ENCODE measurements around the gene SLC22A12. TPM values are rescaled to one million over a fixed set of nuclear protein-coding genes. Genes with fewer than 3 reads are reported as not detected.

SLC22A12 gene
- total RNA-seq (not detected), polyA plus RNA-seq (not detected)

- Histone ChIP-seq H3K27ac (no peak within 1 kb of the TSS), H3K27me3 (no peaks in the 10 kb centered on the region), H3K4me1 (no peaks in the 10 kb centered on the region), H3K36me3 (no peaks in the 10 kb centered on the region), H3K9me3 (no peaks in the 10 kb centered on the region), H3K4me3 (no peak within 1 kb of the TSS)
- DNase-seq (peak in 2 of 6 donors; percentile 44 to 51), FAIRE-seq (no peak), ATAC-seq (no peak)
- 48 to 53% methylated on average over 14 of the region's 14 CpGs for WGBS, 2 donors
- TF ChIP-seq CTCF (IDR thresholded peaks at IDR 0.05): no peak
- intact Hi-C loops (cut with DNase I): no loop called here
Measured at GRCh38 chr11:64590763-64591221, at the start of gene SLC22A12. TSS of gene SLC22A12 (plus strand) at chr11:64591220. CDS start at chr11:64591557, 337 bp downstream.

GRCh38 chr11:64542172-64543125, 48.6 kb upstream of the SLC22A12 start:
- Histone ChIP-seq H3K27me3 (no peaks in the 10 kb centered on the region), H3K36me3 (no peaks in the 10 kb centered on the region), H3K4me3 (no peak overlapping the region), H3K27ac (no peak overlapping the region), H3K4me1 (no peaks in the 10 kb centered on the region), H3K9me3 (no peaks in the 10 kb centered on the region)
- DNase-seq (peak in 1 of 6 donors; percentile 46), FAIRE-seq (no peak), ATAC-seq (no peak)
- intact Hi-C loops (cut with DNase I): no loop called here
- 77 to 80% methylated on average over 35 of the region's 35 CpGs for WGBS, 2 donors
- no peak for TF ChIP-seq CTCF (IDR thresholded peaks at IDR 0.05)

GRCh38 chr11:64543818-64544217, 47.2 kb upstream of the SLC22A12 start:
- intact Hi-C loops (cut with DNase I): no loop called here
- H3K27ac ChIP-seq: no peak overlapping the region
- no peaks in the 10 kb centered on the region for H3K36me3 ChIP-seq
- FAIRE-seq: no peak
- DNase-seq: no peak
- no peaks in the 10 kb centered on the region for H3K27me3 ChIP-seq
- H3K4me3 ChIP-seq: no peak overlapping the region
- TF ChIP-seq CTCF (IDR thresholded peaks at IDR 0.05): no peak
- no peaks in the 10 kb centered on the region for H3K9me3 ChIP-seq
- no peaks in the 10 kb centered on the region for H3K4me1 ChIP-seq
- no peak for ATAC-seq

GRCh38 chr11:64544616-64545296, 46.3 kb upstream of the SLC22A12 start:
- WGBS, 2 donors: 79 to 88% methylated on average over 2 of the region's 2 CpGs
- Histone ChIP-seq H3K4me1 (no peaks in the 10 kb centered on the region), H3K27ac (no peak overlapping the region), H3K27me3 (no peaks in the 10 kb centered on the region), H3K36me3 (no peaks in the 10 kb centered on the region), H3K4me3 (no peak overlapping the region), H3K9me3 (no peaks in the 10 kb centered on the region)
- FAIRE-seq (no peak), DNase-seq (no peak), ATAC-seq (no peak)
- intact Hi-C loops (cut with DNase I): no loop called here
- TF ChIP-seq CTCF (IDR thresholded peaks at IDR 0.05): no peak

All from pancreas (tissue), 10 donors.